SK-N-DZ (cell line): Measurements from ENCODE around the gene SCUBE2.
"Not testable (repeated sequence)": the region's sequence is repeated elsewhere in the genome, so short reads cannot be mapped to it uniquely, and the experiment has no call there.

Experiments
- DNase-seq: peaks from one replicate; pipeline ENCODE4 v3.0.0-alpha.2; 2015; ENCODE audit warnings: low spot score

SCUBE2 gene

DNA sequence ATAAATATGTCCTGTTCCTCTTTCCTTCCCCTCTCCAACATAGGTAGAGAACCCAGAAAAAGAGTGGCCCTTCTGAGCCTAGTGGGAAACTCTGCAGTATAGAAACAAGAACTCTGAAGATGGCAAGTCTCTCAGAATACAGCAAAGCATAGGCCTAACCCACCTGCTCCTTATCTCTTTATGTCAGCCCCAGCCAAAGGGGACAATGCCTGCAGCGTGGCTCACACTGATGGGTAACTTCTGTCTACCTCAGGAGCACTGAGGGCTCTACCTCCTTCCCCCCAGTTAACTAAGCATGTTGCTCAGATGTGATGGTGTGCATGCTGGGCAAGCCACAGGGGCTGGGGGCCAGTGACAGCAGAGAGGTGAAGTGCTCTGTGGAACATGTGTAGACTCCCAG, 82.7 kb downstream of the SCUBE2 start:
- DNase-seq = no peak

DNA sequence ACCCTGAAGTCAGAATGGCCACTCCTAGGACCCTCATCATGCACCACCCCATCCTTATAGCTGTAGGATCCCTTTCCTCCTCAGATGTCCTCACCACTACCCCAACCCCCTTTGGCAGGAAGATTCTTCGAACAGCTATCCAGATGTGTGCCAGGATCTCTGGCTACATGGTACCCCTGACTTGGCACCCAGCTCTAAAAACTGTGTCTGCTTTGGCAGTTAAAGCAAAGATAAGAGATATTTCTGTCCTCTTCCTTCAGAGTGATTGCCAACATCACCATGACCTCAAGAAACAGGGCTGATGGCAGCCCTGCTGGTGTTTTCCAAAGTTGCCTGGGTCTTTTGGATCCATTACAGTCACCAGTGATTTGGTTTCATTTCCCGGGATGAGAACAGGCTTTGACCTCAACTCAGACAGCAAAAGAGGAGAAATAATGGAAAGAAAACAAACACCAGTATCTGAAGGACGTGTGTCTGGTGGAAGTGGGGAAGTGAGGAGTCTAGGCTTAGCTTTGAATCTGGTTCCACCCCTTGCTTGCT, 83.3 kb downstream of the SCUBE2 start:
- DNase-seq = no peak

DNA sequence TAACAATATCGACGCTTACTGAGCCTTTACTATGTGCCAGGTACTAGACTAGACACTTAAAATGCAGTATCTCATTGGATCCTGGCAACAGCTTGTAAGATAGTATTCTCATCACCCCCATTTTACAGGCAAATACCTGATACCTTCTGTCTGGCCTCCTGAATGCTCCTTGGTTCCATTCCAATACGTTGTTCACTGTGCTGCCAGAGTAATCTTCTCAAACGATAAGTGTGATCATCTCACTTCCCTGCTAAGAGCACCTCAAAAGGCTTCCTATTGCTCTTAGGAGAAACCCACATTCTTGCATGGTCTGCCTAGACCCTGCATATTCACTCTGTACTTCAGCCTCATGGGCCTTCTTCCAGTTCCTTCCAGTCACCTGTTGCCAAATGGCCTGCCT, 86.3 kb downstream of the SCUBE2 start:
- DNase-seq = no peak

DNA sequence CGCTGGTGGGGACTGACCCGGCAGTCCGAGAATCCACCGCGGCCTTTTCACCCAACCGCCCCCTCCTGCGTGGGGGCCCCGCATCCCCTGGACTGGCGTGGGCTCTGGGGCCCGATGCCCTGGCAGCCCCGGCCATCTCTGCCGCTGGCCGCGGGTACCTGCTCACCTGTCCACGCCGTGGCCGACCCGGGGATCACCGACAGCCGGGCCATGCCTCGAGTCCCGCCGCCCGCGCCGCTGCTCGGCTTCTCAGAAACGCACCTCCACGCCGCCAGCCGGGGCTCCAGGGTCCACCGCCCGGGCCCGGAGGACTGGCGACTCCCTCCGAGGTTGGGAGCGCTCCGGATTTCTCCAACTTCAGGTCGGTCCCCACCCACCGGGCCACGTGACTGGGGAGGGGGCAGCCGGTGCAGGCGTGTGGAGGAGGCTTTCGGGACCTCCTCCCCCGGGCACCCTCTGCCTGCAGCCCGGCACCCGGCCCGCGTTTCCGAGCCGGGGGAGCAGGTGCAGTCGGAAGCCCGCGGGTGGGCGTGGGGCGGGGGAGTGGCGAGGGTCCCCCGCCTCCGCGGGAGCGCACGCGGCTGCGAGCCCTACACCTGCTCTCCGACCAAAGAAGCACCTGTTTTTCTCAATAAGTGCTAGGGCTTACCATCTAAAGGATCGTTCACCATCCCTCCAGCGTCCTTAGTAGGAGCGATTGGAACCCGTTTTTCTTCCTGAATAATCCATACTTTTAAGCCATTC, 87.0 kb downstream of the SCUBE2 start:
- DNase-seq = no peak

DNA sequence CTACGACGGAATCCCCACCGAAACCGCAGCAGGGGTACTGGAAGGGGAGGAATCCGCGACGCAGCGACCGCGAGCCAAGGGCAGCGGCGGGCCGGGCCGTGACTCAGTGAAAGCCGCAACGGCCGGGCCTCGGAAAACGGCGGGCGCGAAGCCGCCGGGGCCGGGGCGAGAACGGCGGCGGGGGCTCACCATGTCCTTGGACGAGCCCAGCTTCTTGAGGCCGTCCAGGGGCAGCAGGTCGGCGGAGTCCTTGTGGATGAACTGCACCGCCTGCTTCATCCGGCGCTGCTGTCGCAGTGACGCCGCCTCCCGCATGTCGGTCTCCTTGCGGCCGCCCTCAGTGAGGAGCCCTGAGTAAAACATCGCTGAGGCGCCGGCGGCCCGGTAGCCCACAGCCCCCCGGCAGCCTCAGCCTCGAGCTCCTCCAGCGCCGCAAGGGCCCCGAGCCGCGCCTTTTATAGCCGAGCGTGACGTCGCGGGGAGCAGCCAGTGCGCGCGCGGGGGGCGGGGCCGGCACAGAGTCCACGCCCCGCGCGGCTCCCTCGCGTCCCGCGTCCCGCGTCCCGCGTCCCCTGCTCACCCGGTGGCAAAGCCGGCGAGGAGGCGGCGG, 87.7 kb downstream of the SCUBE2 start, which contains the start of gene NRIP3:
NRIP3 (minus strand) TSS at position 429 of the 610 bp plus-strand sequence; CDS start at position 363, 66 bp downstream.
- peak; percentile 71 for DNase-seq

DNA sequence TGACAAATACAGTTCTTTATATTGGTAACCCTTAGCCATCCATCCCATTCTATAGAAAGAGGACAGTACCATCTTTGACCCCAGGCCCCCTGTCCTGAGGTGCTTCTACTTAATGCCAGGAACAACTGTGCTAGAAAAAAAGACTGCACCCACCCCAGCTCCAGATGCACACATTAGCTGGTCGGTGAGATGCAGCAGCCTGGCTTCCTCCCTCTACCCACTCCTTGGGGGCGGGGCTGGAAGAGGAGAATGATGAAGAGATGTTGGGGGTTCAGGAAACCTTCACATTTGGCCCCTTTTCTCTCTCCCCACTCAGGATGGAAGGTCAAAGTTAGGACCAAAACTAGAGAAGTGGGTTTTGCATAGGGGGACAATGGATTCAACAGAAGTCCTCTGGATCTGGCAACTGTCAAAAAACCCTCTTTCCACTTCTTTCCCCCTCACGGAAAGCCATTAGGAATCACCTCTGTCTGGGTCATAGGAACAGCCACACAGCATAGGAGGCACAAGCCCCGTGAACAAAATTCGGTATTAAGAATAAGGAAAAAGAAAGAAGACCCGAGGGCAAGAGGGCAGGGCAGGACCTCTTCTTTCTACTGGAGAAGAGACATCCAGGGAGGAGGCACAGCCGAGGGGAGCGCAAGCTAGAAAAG, 88.4 kb downstream of the SCUBE2 start:
- no peak for DNase-seq

DNA sequence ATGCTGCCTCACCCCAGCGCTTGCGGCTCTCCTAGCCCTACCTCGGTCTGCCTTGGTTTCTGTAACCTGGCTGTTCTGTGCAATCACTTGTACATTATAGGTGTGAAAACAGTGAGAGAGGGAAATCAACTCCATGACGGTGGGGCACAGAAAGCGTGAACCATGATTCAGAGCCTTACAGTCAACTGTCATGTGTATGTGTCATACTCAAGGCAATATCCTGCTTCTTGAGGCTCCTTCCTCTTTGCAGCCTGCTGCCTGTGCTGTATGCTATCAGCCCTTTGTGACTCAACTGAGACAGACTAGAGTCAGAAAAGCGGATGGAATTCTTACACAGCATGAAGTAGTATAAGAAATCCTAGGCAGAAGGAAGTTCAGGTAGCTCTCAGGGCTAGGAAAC, 89.7 kb downstream of the SCUBE2 start:
- DNase-seq = no peak

DNA sequence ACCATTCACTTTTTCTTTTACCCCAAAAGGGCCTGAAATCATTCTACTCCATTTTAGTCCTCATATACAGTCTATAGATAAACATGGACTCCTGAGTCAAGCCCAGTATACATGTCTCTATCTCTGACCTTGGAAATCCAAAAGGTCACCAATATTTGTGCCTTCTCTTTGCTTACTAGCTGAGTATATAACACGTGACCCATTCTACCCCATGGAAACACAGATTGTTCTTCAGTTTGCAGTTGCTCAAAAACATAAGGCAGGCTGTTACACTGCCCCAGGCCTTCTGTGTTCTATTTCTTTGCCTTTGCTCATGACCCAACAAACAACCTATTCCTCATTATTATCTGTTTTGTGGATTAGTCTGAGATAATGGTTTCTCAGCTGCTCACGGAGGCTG, 93.4 kb downstream of the SCUBE2 start:
- DNase-seq = no peak

DNA sequence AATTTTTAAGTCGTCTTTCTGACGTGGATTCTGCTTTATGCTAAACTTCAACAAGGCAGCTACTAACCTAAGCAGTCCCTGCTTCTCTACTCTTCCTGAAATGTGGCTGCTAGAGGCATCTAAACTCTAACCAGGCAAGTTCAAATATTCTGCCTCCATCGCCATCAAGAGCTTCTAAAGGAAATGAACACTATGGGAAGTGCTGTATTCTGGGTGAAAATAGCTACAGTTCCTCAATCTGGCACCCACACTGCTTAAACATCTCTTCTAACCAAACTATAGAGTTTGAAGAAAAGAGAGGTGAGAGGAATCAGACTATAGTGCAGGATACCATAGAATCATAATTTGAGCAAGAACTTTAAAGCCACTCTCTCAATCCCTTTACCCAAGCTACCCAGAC, 93.9 kb downstream of the SCUBE2 start:
- DNase-seq = no peak

DNA sequence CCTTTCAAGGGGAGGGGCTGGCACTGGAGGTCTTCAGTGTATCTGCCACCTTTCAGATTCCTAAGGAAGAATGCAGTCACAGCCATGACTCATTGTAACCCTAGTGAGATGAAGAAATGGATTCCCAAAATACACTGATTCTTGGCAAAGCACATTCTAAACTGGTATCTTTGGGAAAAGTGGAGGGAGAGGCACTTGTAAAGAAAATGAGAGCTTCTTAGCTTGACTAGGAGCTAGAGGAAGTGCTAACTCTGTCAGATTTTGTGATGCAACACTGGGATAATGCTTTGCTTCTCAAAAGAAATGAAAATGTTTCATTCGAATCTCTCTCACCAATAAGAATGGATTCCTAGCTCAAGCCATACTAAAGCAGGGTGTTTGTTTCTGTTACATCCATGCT, 101.9 kb downstream of the SCUBE2 start:
- DNase-seq = no peak

DNA sequence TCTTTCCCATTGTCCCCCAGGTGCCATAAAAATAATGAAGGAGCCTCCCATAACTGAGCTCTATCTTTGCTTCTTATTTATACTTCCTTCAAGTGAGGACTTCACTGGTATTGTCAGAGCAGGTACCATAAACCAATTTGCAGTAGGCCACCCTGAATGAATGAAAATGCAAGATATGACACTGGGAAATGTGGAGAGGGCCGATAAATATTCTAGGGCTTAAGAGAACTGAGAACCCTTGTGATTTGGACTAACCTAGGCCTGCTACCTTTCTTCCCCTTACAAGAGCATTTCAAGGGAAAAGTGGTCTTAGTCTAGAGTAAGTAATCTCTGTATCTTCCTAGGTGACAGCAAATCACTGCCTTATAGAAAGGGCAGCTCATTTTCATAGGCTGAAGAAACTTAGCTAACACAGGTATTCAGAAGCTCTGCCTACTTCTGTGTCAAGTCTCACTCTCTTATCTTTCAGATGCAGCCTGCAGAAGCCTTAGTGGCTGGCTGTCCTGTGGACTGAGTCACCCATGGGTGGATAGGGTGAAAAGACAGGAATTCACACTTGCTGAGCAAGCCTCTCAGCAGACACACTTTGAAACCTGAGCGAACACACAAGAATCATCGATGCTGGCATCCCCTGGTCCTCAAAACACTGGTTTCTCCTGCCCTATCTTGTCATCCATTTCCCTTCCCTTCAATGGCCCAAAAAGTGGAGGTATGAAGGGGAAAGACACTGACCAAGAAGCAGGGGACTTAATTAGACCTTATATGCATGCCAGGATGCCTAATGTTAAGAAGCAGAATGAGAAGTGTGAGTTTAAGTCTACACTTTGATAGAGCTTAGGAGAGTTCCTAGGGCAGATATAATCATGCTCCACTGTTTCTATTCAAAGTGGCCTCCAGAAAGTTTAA, 102.8 kb downstream of the SCUBE2 start:
- DNase-seq = no peak

DNA sequence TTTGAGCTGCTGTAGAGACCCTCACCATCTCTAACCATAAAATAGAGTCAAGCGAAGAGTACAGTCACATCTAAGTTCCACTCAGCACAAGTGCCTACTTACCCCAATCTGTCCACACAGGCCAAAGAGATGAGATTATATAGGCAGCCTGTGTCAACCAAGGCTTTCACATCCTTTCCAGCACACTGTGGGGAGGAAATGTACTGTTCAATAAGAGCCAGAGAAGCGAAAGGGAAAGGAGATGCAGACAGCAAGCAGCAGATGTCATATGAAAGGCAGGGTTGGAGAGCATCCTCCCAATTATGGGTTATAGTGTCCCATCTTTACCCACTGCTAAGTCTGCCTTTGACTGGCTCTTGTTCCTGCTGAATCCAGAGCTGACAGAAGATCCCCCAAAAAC, 104.0 kb downstream of the SCUBE2 start:
- no peak for DNase-seq

DNA sequence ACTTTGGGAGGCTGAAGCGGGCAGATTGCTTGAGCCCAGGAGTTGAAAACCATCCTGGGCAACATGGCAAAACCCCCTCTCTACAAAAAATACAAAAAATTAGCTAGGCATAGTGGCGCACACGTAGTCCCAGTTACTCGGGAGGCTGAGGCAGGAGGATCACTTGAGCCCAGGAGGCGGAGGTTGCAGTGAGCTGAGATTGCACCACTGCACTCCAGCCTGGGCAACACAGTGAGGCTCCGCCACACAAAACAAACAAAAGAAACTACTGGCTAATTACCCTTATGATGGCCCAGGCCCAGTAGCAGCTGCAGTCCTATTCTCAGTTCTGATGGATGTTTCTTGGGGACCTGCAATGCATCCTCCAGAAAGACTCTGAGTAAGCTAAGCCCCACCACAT, 104.6 kb downstream of the SCUBE2 start:
- not testable (repeated sequence) for DNase-seq

DNA sequence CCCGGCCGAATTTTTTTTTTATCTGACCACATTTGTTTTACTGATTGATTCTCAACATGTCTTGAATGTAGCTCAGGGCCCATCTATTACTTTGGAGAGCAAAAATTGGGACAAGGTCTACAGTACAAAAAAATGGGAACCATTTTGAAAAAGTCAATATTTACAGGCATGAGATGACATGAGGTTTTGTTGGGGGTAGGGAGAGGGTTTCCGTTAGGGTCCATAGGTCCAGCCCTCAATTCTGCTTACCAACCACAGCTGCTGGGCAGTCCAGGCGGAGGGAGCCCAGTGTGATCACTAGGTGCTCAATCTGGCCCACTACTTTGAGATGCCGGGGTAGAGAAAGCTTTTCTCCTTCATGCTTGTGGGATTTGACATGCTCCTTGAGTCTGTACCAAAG, 105.9 kb downstream of the SCUBE2 start:
- no peak for DNase-seq

DNA sequence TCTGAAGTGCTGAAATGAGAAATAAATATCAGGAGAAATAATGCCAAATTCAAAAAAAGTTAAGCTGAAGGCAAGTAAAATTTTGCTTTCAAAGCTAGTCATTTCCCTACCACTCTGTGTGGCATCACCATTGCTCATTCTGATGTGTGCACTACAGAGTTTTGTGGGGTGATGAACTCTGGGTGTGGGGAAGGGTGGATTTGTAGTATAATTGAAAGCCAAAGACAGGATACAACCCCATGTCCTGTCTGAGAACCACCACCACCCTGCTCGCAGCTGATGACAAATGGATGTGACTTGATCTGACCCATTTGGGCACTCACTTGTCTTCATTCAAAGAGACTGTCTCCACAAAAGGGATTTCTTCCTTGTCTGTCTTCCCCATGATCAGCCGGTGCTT, 107.8 kb downstream of the SCUBE2 start:
- DNase-seq = no peak

DNA sequence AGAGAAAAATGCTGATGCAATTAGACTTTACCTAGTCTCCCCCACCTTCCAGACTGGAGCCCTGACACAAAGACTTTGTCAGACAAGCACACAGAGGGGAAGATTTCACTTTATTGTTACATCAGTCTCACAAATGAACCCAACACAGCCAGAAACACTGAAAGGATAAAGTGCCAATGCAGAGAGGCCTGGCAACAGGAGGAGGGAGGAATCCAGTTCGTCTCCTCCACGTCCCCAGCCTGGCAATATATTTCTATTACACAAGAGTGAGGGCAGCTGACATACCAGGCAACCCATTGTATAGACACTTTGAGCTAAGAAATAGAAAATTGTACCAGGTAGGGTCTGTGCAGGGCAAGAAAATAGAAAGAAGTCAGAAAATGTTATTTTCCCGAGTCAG, 110.9 kb downstream of the SCUBE2 start:
- no peak for DNase-seq

DNA sequence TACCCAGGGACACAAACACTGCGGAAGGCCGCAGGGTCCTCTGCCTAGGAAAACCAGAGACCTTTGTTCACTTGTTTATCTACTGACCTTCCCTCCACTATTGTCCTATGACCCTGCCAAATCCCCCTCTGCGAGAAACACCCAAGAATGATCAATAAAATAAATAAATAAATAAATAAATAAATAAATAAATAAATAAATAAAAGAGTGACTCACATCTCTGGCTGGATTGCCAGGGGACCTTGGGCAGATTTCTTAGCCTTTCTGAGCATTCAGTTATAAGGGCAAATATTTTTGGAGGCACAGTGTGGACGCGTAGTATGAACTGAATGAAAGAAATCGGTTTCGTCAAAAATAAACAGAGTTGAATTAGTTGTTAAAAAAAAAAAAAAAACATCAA, 112.0 kb downstream of the SCUBE2 start:
- DNase-seq = not testable (repeated sequence)

DNA sequence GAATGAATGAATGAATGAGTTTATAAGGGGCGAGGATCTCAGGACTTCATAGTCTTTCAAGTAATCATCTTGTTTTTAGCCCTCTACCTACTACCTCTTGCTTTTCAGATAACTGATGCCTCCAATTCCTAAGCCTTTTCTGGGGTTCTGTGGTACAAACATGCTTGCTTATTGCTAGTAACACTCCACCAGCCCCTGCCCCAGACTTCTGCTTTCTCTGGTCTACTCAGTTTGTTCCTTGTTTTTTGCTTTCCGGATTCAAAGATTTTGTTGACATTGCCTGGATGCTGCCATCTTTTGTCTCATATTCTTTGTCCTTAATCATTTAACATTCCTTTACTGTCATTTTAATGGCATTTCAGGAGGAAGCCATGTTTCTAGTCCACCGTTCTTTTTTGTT, 118.3 kb downstream of the SCUBE2 start:
- no peak for DNase-seq

DNA sequence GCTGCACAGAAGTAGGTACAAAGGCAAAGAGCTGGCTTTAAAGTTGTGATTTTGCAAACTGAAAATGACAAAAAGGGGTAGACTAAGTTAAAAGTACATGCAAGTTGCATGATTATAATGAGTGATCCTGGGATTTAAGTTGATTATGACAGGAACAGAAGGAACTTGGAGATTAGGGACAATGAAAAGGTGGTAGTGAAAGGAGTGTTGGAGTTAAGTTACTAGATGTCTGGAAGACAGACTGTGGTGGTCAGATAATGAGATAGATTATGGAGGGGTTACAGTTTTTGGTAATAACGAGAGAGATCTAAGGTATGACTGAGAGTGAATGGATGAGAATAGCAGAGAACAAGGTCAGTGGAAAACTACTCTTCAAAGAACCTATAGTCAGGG, 119.5 kb downstream of the SCUBE2 start:
- DNase-seq = no peak

DNA sequence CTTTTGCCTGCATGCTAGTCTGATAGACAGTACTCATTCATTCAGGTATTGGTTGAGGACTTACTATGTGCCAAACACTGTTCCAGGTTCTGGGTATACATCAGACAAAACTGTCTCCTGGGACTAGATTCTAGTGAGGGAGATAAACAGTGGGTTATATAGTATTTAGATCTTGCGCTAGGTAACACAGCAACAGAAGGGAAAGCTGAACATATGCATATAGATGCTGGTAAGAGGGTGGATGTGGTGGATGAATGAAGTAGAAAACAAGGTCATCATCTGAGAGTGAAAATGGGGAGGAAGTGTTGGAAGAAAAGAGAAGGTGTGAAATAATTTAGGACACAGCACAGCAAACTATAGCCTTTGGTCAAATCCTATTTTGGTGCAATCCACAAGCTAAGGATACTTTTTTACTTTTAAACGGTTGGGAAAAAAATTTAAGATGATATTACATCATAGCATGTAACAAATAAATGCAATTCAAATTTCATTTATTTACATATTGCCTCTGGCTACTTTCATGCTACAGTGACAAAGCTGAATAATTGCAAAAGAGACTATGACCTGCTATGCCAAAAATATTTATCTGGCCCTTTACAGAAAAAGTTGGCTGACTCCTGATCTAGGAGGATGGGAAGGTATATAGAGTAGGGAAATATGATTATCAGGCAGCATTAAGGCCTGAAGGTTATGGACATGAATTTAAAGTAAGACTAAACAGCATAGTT, 120.0 kb downstream of the SCUBE2 start:
- no peak for DNase-seq
